Stimulated activated memory B cell treated with anti-CD40 and anti-IgM and Interleukin-4, amounts not matched to agents 10 μg/mL and 1 μg/mL and 100 μg/mL, for 72 hours (primary cell): ENCODE data around the gene APBB2.

Experiments
- ATAC-seq: fragments of 150-1000 bp; cut with Tn5 transposase; 2 replicates; pipeline ENCODE4 v1.10.0; 2021
- H3K27ac Mint-ChIP-seq: one replicate; pipeline ENCODE4 v1.8.0; 2022; ENCODE audit warnings: mild to moderate bottlenecking, mixed read lengths
- H3K27me3 Mint-ChIP-seq: one replicate; pipeline ENCODE4 v1.8.0; 2022; ENCODE audit warnings: mixed read lengths
- H3K36me3 Mint-ChIP-seq: one replicate; pipeline ENCODE4 v1.8.0; 2022; ENCODE audit warnings: mixed read lengths
- H3K4me1 Mint-ChIP-seq: one replicate; pipeline ENCODE4 v1.8.0; 2022; ENCODE audit warnings: mixed read lengths
- H3K4me3 Mint-ChIP-seq: one replicate; pipeline ENCODE4 v1.8.0; 2022; ENCODE audit warnings: mild to moderate bottlenecking, moderate library complexity, mixed read lengths
- H3K9me3 Mint-ChIP-seq: one replicate; pipeline ENCODE4 v1.8.0; 2022; ENCODE audit warnings: mixed read lengths

APBB2 gene

GRCh38 chr4:41103657-41104056, 110.7 kb downstream of the APBB2 start:
- Mint-ChIP-seq H3K36me3 (no peaks in the 10 kb centered on the region), H3K27me3 (no peaks in the 10 kb centered on the region), H3K27ac (no peak overlapping the region), H3K4me3 (no peak overlapping the region), H3K4me1 (no peaks in the 10 kb centered on the region), H3K9me3 (peaks cover 3% of the 10 kb centered on the region)
- ATAC-seq: no peak

DNA sequence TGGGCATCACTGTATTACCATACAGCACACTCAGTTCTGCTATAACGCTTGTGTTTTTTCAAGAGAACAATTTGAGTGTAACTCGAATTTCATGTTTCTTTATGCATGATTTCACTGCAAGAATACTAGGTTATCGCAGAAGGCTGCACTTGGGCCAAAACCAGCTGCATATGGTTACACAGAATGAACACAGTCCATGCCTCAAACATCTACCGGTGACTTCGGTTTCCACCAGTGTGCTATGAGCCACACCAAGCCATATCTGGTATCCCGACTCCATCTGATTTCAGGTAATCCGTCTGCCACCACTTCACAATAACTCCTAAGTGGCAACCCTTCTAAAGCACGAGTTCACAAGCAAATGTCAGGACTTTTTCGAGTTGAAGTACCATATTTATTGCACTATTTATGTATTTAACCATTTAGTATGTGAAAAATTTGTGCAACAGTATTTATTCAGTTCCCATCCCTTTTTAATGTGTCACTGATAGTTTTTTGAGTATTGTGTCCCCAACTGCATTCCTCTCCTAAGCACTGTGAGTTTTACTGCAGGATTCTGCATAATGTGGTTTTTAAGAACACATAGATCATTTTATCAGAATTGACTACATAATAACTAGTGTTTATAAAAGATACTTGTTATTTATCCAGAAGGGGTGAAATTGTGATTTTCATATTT, 111.8 kb downstream of the APBB2 start:
- Mint-ChIP-seq H3K4me1 (no peaks in the 10 kb centered on the region), H3K4me3 (no peak overlapping the region), H3K9me3 (peaks cover 3% of the 10 kb centered on the region), H3K27me3 (no peaks in the 10 kb centered on the region), H3K27ac (no peak overlapping the region), H3K36me3 (no peaks in the 10 kb centered on the region)
- no peak for ATAC-seq

GRCh38 chr4:41098093-41099048, 116.0 kb downstream of the APBB2 start:
- Mint-ChIP-seq H3K4me3 (no peak overlapping the region), H3K27ac (no peak overlapping the region), H3K9me3 (no peaks in the 10 kb centered on the region), H3K36me3 (no peaks in the 10 kb centered on the region), H3K4me1 (no peaks in the 10 kb centered on the region), H3K27me3 (no peaks in the 10 kb centered on the region)
- ATAC-seq: no peak

GRCh38 chr4:41095973-41096372, 118.4 kb downstream of the APBB2 start:
- ATAC-seq: no peak
- Mint-ChIP-seq H3K27ac (no peak overlapping the region), H3K27me3 (no peaks in the 10 kb centered on the region), H3K4me1 (no peaks in the 10 kb centered on the region), H3K4me3 (no peak overlapping the region), H3K9me3 (no peaks in the 10 kb centered on the region), H3K36me3 (no peaks in the 10 kb centered on the region)

GRCh38 chr4:41095192-41095872, 119.0 kb downstream of the APBB2 start:
- no peak for ATAC-seq
- no peaks in the 10 kb centered on the region for H3K27me3 Mint-ChIP-seq
- H3K27ac Mint-ChIP-seq: no peak overlapping the region
- no peaks in the 10 kb centered on the region for H3K9me3 Mint-ChIP-seq
- H3K36me3 Mint-ChIP-seq: no peaks in the 10 kb centered on the region
- no peaks in the 10 kb centered on the region for H3K4me1 Mint-ChIP-seq
- H3K4me3 Mint-ChIP-seq: no peak overlapping the region

GRCh38 chr4:41092128-41092527, 122.2 kb downstream of the APBB2 start:
- no peaks in the 10 kb centered on the region for H3K4me1 Mint-ChIP-seq
- no peaks in the 10 kb centered on the region for H3K27me3 Mint-ChIP-seq
- no peak for ATAC-seq
- H3K27ac Mint-ChIP-seq: no peak overlapping the region
- no peaks in the 10 kb centered on the region for H3K9me3 Mint-ChIP-seq
- H3K4me3 Mint-ChIP-seq: no peak overlapping the region
- H3K36me3 Mint-ChIP-seq: no peaks in the 10 kb centered on the region

DNA sequence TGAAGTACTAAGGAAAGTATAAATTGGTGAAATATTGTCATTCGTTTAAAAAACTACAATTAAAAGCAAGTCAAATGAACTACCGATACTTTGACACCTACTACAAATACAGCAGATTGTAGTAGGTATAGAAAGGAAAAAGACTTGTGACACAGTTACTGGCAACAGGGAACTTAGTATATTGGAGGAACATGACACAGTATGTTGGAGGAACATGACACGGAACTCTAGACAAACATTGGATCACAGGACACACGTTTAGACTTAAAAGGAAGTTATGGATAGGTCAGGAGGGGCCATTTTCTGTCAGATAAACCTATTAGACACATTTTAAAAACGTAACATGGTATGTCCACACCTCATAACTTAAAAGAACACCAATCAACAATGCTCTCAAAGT, 132.5 kb downstream of the APBB2 start:
- Mint-ChIP-seq H3K4me3 (no peak overlapping the region), H3K27me3 (no peaks in the 10 kb centered on the region), H3K4me1 (no peaks in the 10 kb centered on the region), H3K36me3 (no peaks in the 10 kb centered on the region), H3K9me3 (peaks cover 10% of the 10 kb centered on the region), H3K27ac (no peak overlapping the region)
- no peak for ATAC-seq

- H3K36me3 Mint-ChIP-seq: no peaks in the 10 kb centered on the region
- H3K4me3 Mint-ChIP-seq: no peak overlapping the region
- no peaks in the 10 kb centered on the region for H3K27me3 Mint-ChIP-seq
- ATAC-seq: no peak
- H3K4me1 Mint-ChIP-seq: no peaks in the 10 kb centered on the region
- H3K27ac Mint-ChIP-seq: no peak overlapping the region
- peaks cover 2% of the 10 kb centered on the region for H3K9me3 Mint-ChIP-seq
Measured at GRCh38 chr4:41080976-41081375, 133.4 kb downstream of the APBB2 start.

GRCh38 chr4:41079881-41080560, 134.3 kb downstream of the APBB2 start:
- ATAC-seq: no peak
- Mint-ChIP-seq H3K27ac (no peak overlapping the region), H3K9me3 (no peaks in the 10 kb centered on the region), H3K4me1 (no peaks in the 10 kb centered on the region), H3K36me3 (no peaks in the 10 kb centered on the region), H3K27me3 (no peaks in the 10 kb centered on the region), H3K4me3 (no peak overlapping the region)

DNA sequence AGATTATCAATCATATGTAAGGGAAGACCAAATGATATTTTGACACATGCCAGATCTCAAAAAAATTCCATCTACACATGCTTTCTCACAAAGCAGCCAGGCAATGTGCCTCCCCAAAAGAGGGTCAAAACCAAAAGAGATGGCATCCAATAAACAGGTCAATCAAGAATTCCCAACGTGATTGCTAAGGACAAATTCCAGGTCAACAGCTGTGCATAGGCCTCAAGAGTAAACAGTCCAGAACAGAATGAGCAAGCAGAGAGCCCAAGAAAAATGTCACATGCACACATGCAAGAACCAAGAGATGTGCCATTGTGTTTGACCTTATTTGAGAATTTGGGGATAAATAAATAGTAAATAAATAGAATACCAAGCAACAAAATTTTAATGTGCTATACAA, 136.7 kb downstream of the APBB2 start:
- H3K27ac Mint-ChIP-seq: no peak overlapping the region
- H3K4me1 Mint-ChIP-seq: no peaks in the 10 kb centered on the region
- H3K27me3 Mint-ChIP-seq: no peaks in the 10 kb centered on the region
- no peaks in the 10 kb centered on the region for H3K36me3 Mint-ChIP-seq
- ATAC-seq: no peak
- no peak overlapping the region for H3K4me3 Mint-ChIP-seq
- H3K9me3 Mint-ChIP-seq: no peaks in the 10 kb centered on the region

GRCh38 chr4:41076481-41076880, 137.9 kb downstream of the APBB2 start:
- no peak for ATAC-seq
- Mint-ChIP-seq H3K27me3 (no peaks in the 10 kb centered on the region), H3K27ac (no peak overlapping the region), H3K4me1 (no peaks in the 10 kb centered on the region), H3K9me3 (no peaks in the 10 kb centered on the region), H3K4me3 (no peak overlapping the region), H3K36me3 (no peaks in the 10 kb centered on the region)

DNA sequence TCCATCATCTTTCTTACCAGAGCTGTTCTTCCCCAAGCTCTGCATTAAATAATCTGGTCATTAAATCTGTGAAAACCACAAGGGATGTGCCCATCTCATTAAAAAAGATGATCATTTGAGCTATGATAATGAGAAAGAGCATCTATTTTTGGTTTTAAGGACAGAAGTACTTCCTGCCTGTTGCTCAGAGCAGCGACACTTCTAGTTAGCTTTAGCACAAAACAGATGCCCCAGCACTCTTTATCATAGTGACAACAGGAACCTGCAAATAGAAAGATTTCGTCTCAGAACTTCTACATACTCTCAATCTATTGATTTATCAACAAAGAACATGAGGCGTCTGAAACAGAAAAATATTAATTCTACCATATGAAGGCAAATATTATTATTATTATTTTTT, 140.1 kb downstream of the APBB2 start:
- H3K36me3 Mint-ChIP-seq: no peaks in the 10 kb centered on the region
- no peaks in the 10 kb centered on the region for H3K27me3 Mint-ChIP-seq
- H3K9me3 Mint-ChIP-seq: no peaks in the 10 kb centered on the region
- no peak for ATAC-seq
- H3K4me1 Mint-ChIP-seq: no peaks in the 10 kb centered on the region
- no peak overlapping the region for H3K4me3 Mint-ChIP-seq
- H3K27ac Mint-ChIP-seq: no peak overlapping the region

- no peak overlapping the region for H3K27ac Mint-ChIP-seq
- H3K9me3 Mint-ChIP-seq: no peaks in the 10 kb centered on the region
- no peaks in the 10 kb centered on the region for H3K36me3 Mint-ChIP-seq
- H3K4me3 Mint-ChIP-seq: no peak overlapping the region
- H3K4me1 Mint-ChIP-seq: no peaks in the 10 kb centered on the region
- no peaks in the 10 kb centered on the region for H3K27me3 Mint-ChIP-seq
- ATAC-seq: no peak
Measured at GRCh38 chr4:41072021-41072777, 142.1 kb downstream of the APBB2 start.

DNA sequence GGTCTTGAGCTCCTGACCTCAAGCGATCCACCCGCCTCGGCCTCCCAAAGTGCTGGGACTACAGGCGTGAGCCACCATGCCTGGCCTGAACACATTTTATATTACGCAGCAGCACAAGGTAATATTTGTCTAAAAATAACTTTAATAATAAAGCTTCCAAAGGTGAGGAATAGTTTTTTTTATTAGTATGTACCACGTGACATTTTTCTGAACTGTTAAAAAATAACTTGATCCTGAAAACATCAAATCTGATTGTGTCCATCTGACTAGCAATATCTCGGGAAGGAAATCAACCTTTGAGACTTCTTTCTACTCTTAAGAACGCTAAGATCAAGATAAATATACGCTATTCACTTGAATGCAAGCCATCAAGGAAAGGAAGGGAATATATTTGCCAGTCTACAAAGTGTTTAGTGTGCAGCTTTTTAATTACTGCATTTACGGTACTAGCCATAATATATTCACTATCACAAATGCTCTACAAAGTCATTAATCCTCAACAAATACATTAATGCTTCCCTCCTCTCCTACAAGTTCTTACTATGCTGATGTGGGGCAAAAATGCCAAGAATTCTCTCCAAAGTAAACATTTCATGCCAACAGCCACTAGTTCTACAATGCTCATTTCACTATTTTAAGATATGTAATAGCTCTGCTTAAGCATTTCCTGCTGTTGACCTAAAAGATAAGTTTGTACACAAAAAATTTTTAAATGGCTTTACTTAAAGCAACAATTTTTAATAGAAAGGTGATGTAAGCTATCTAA, 143.6 kb downstream of the APBB2 start:
- Mint-ChIP-seq H3K36me3 (no peaks in the 10 kb centered on the region), H3K4me3 (no peak overlapping the region), H3K27ac (no peak overlapping the region), H3K27me3 (no peaks in the 10 kb centered on the region), H3K9me3 (no peaks in the 10 kb centered on the region), H3K4me1 (no peaks in the 10 kb centered on the region)
- ATAC-seq: no peak
